Calu3 (cell line): ENCODE data around the gene CSNK2A2. TPM values are rescaled to one million over a fixed set of nuclear protein-coding genes. Genes with fewer than 3 reads are reported as not detected.

Experiments used
- BruUV-seq: library from RNA; stranded (reverse); fragments of 400-500 nt; replicated peaks from 2 replicates; lab custom pipeline; 2021; lab: Mats Ljungman, UMichigan
- CTCF ChIA-PET: fragments of 300-600 bp; sonication (Branson Sonifier 250); formaldehyde crosslinking; loops from one replicate; lab custom pipeline; 2022; ENCODE audit warnings: antibody characterized with exemption; lab: Charles Lee
- DNase-seq: peaks from one replicate; pipeline ENCODE4 v3.0.0; 2022
- H3K27ac Mint-ChIP-seq: one replicate; pipeline ENCODE4 v1.8.0; 2022; ENCODE audit warnings: mixed read lengths; ENCODE audit not compliant: unreplicated experiment
- H3K27me3 Mint-ChIP-seq: one replicate; pipeline ENCODE4 v1.8.0; 2022; ENCODE audit warnings: mixed read lengths; ENCODE audit not compliant: unreplicated experiment
- H3K36me3 Mint-ChIP-seq: one replicate; pipeline ENCODE4 v1.8.0; 2022; ENCODE audit warnings: mild to moderate bottlenecking, moderate library complexity, mixed read lengths; ENCODE audit not compliant: insufficient read depth, unreplicated experiment
- H3K4me1 Mint-ChIP-seq: one replicate; pipeline ENCODE4 v1.8.0; 2022; ENCODE audit warnings: mild to moderate bottlenecking, low read depth, mixed read lengths; ENCODE audit not compliant: unreplicated experiment
- H3K4me3 Mint-ChIP-seq: one replicate; pipeline ENCODE4 v1.8.0; 2022; ENCODE audit warnings: mild to moderate bottlenecking, low read depth, moderate library complexity, mixed read lengths; ENCODE audit not compliant: unreplicated experiment
- H3K9me3 Mint-ChIP-seq: one replicate; pipeline ENCODE4 v1.8.0; 2022; ENCODE audit warnings: low read depth, mixed read lengths; ENCODE audit not compliant: unreplicated experiment
- intact Hi-C: fragments of 100-400 bp; cut with micrococcal nuclease; formaldehyde crosslinking; loops from one replicate; pipeline ENCODE4 v1.10.0; 2022; ENCODE audit not compliant: unreplicated experiment
- total RNA-seq: library from RNA; stranded (reverse); gene quantifications from 2 replicates; pipeline ENCODE4 v1.2.3, GENCODE V29; 2022
- TF ChIP-seq, protein P1 (sequence below): fragments of 200-600 bp; IDR thresholded peaks from one replicate; pipeline ENCODE4 v1.8.0; 2022; ENCODE audit warnings: antibody characterized with exemption; ENCODE audit not compliant: unreplicated experiment

The CSNK2A2 gene
- total RNA-seq, 1 experiment from 2014 or later, result 85.9 TPM

DNA sequence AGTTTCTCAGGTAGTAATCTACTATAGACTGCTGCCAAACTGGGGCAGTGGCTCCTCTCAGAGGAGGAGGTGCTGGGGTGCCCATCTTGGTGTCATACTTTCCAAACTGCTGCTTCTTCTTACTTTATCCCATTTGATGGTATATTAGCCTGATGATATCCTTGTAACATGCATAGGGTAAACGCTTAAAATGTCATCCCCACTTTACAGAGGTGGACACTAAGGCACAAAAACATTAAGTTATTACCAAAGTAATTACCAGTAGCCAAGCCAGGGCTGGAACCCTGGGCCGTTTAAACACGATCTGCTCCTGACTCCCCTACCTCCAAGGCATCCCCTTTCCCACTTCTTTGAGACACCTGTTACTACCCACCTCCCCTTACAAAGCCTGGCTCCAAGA lies 37.8 kb upstream of the CSNK2A2 start:
- peaks cover 9% of the 10 kb centered on the region for H3K36me3 Mint-ChIP-seq
- no TSS peak for BruUV-seq
- no peak for DNase-seq
- H3K27me3 Mint-ChIP-seq, result peaks cover 88% of the 10 kb centered on the region
- TF ChIP-seq, protein P1, sequence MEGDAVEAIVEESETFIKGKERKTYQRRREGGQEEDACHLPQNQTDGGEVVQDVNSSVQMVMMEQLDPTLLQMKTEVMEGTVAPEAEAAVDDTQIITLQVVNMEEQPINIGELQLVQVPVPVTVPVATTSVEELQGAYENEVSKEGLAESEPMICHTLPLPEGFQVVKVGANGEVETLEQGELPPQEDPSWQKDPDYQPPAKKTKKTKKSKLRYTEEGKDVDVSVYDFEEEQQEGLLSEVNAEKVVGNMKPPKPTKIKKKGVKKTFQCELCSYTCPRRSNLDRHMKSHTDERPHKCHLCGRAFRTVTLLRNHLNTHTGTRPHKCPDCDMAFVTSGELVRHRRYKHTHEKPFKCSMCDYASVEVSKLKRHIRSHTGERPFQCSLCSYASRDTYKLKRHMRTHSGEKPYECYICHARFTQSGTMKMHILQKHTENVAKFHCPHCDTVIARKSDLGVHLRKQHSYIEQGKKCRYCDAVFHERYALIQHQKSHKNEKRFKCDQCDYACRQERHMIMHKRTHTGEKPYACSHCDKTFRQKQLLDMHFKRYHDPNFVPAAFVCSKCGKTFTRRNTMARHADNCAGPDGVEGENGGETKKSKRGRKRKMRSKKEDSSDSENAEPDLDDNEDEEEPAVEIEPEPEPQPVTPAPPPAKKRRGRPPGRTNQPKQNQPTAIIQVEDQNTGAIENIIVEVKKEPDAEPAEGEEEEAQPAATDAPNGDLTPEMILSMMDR, result no peak
- H3K4me1 Mint-ChIP-seq, result peaks cover 9% of the 10 kb centered on the region
- intact Hi-C loops, result no loop called here
- peak overlapping the region; percentile 81 for H3K4me3 Mint-ChIP-seq
- CTCF ChIA-PET, result no interaction called here
- H3K27ac Mint-ChIP-seq, result no peak overlapping the region
- no peaks in the 10 kb centered on the region for H3K9me3 Mint-ChIP-seq

DNA sequence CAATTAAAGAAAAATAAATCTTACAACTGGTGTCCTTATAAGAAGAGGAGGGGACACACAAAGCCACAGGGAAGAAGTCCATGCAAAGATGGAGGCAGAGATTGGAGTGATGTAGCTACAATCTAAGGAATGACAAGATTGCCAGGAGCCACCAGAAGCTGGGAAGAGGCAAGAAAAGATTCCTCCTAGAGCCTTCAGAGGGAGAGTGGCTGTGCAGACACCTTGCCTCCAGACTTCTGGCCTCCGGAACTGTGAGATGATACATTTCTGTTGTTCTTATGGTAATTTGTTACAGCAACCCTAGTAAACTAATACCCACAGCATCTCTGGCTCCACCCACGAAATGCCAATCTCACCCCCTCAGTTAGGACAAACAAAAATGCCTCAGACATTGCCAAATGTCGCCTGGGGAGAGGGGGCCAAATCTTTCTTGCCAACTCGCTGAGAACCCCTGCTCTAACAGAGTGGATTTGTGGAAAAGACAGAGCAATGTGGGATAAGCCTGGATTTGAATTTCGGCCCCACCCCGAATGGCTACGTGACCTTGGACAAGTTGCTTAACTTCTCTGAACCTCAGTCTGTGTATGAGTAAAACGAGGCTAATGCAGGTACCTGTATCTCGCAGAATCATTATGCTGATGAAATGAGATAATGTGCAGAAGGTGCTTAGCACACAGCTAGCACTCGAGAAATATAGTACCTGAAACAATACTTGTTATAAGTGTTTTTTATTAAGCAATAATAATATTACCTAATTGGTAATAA lies 37.1 kb upstream of the CSNK2A2 start:
- Mint-ChIP-seq H3K27me3 (peaks cover 82% of the 10 kb centered on the region), H3K36me3 (peaks cover 9% of the 10 kb centered on the region), H3K4me3 (no peak overlapping the region), H3K9me3 (no peaks in the 10 kb centered on the region), H3K27ac (no peak overlapping the region), H3K4me1 (peaks cover 9% of the 10 kb centered on the region)
- no peak for DNase-seq
- CTCF ChIA-PET, result no interaction called here
- TF ChIP-seq, protein P1, result no peak
- intact Hi-C loops, result no loop called here
- BruUV-seq, result no TSS peak

DNA sequence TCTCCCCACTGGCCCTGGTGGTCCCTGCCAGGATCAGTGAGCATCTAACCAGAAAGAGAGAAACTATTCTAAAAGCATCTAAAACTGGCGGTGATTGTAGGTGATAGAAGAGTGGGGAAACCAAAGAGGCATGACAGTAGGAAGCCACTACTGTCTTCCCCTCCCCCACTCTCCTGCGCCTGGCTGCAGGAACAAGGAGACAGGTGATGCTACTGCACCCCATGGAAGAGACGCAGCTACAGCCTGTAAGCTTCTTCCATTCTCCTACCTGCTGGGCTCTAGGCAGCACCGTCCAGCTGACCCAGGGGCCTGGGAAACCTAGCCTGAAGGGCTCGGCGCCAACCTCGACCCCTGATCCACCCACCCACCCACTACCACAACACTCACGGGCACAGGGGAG lies 32.4 kb upstream of the CSNK2A2 start:
- TF ChIP-seq, protein P1, result no peak
- no peak for DNase-seq
- Mint-ChIP-seq H3K27me3 (peaks cover 64% of the 10 kb centered on the region), H3K9me3 (no peaks in the 10 kb centered on the region), H3K4me3 (no peak overlapping the region), H3K36me3 (no peaks in the 10 kb centered on the region), H3K4me1 (no peaks in the 10 kb centered on the region), H3K27ac (no peak overlapping the region)
- no TSS peak for BruUV-seq
- intact Hi-C loops, result no loop called here
- CTCF ChIA-PET, result no interaction called here

DNA sequence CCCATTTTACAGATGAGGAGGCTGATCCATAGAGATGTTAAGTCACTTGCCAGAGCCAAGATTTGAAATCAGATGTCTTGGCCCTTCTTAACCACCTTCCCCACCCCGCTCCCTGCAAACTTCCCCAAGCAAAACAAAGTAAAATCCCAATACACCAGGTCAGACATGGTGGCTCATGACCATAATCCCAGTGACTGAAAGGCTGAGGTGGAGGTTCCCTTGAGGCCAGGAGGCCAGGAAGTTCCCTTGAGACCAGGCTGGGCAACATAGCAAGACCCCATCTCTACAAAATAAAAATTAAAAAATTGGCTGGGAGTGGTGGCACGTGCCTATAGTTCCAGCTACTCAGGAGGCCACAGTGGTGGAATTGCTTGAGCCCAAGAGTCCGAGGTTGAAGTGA lies 28.9 kb upstream of the CSNK2A2 start:
- intact Hi-C loops, result no loop called here
- Mint-ChIP-seq H3K4me3 (no peak overlapping the region), H3K27me3 (peaks cover 47% of the 10 kb centered on the region), H3K9me3 (no peaks in the 10 kb centered on the region), H3K27ac (no peak overlapping the region), H3K36me3 (no peaks in the 10 kb centered on the region), H3K4me1 (peaks cover 10% of the 10 kb centered on the region)
- BruUV-seq, result no TSS peak
- CTCF ChIA-PET, result no interaction called here
- TF ChIP-seq, protein P1, result no peak
- DNase-seq, result no peak
